ENCODE data around the gene ZNF497.

The ZNF497 gene

DNA sequence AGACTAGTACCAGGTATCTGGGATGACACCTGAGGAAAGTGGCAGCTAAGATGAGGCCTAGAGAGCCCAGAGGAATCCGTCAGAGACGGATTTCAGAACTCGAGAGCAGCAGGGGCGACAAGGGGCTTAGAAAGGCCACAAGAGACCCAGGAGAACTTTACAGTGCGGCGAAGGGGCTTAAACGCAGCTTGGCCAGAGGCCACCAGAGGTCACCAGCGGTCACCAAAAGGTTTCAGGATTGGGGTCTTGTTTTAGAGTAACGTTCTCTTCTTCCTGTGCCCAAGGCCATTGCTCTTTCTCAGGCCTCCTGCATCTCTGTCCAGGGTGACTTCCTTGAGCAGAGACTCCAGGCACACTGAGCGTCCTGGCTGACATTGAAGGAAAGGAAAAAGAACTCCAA, 33.6 kb downstream of the ZNF497 start:
- TF ChIP-seq, protein P1, sequence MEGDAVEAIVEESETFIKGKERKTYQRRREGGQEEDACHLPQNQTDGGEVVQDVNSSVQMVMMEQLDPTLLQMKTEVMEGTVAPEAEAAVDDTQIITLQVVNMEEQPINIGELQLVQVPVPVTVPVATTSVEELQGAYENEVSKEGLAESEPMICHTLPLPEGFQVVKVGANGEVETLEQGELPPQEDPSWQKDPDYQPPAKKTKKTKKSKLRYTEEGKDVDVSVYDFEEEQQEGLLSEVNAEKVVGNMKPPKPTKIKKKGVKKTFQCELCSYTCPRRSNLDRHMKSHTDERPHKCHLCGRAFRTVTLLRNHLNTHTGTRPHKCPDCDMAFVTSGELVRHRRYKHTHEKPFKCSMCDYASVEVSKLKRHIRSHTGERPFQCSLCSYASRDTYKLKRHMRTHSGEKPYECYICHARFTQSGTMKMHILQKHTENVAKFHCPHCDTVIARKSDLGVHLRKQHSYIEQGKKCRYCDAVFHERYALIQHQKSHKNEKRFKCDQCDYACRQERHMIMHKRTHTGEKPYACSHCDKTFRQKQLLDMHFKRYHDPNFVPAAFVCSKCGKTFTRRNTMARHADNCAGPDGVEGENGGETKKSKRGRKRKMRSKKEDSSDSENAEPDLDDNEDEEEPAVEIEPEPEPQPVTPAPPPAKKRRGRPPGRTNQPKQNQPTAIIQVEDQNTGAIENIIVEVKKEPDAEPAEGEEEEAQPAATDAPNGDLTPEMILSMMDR (IDR thresholded peaks at IDR 0.05; ENCODE audit: low read length, missing control alignments) = no peak
- no peak for DNase-seq (ENCODE audit: low read depth)
- no peak overlapping the region for H3K4me3 ChIP-seq (replicated peaks; ENCODE audit: low read depth, low read length)

DNA sequence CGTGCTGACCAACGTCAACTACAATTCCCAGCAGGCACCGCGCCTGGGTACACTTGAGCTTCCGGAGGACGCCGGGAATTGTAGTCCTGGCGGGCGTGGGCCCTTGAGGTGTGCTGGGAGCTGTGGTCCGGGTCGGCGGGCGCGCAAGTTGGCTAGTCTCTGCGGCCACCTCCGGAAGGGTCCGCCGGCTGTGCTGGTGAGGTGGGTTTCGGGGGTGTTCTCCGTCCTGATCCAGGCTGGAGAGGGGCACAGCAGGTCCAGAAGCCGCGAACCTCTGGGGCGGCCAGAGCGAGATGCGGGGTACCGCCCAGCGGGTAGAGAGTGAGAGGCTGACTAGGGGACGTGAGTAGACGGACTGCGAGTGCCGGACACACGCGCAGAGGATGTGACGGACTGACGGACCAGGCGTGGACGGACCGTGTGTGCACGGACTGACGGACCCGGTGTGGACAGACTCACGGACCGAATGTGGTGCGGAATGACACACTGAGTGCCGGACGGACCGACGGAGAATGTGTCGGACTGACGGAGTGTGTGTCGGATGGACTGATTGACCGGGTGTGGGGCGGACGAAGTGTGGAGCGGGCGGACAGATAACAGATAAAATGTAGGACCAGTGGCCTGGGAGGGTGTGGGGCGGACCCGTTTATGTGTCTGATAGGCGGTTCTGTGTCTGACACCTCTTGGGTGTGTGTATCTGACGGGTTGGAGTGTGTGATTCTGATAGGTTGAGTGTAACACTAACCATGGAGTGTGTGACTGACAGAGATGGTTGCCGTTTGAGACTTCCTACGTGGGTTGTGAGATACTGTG, 35.4 kb downstream of the ZNF497 start, which contains the start of gene ZSCAN22:
Gene ZSCAN22 (plus strand): TSS at position 81 of the 813 bp plus-strand sequence. CDS start 7,809 bp downstream, outside the sequence.
- peak; percentile 97 for DNase-seq (ENCODE audit: low read depth)
- peak within 1 kb of the TSS; percentile 97 for H3K4me3 ChIP-seq (replicated peaks; ENCODE audit: low read depth, low read length)
- TF ChIP-seq, protein P1 (IDR thresholded peaks at IDR 0.05; ENCODE audit: low read length, missing control alignments) = no peak

DNA sequence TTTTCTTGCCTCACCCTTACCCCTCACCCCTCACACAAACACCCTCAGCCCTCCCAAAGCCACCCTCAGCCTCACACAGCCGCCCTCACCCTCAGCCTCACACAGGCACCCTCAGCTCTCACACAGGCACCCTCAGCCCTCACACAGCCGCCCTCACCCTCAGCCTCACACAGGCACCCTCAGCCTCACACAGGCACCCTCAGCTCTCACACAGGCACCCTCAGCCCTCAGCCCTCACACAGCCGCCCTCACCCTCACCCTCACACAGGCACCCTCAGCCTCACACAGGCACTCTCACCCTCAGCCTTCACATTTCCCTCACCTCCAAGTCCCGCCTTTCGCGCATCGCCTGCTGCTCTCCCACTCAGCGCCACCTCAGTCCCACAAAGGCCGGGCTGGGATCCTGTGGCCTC, 36.0 kb downstream of the ZNF497 start:
- H3K4me3 ChIP-seq (replicated peaks; ENCODE audit: low read depth, low read length) = peak overlapping the region; percentile 97
- TF ChIP-seq, protein P1 (IDR thresholded peaks at IDR 0.05; ENCODE audit: low read length, missing control alignments) = no peak
- no peak for DNase-seq (ENCODE audit: low read depth)

DNA sequence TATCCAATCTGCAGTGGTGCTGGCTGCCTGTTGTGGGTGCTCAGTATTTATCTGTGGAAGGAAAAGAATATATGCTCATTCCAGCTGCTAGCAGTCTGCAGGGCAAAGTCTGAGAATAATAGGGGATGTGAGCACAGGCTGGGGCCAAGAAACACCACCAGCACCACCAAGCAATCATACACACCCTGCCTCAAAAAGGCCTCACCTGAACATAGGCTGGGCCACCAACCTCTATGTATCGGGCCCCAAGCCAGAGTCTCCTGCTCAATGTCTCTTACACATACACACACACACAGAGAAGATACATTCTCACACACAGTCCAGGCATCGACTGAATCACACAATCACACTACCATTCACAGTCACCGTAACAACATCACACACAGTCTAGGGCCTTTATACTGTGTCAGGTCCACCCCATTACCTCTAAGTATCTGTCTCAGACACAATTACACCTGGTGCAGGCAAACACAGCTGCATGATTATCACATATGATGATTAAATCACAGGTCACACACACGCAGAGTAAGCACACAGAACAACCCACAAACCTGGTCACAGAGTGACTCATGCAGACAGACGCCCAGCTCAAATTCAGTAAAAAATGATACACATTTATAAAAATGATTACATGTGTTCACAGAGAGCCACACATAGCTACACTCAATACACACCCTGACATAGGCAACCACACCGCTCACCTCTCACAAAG, 37.1 kb downstream of the ZNF497 start:
- no peak for DNase-seq (ENCODE audit: low read depth)

DNA sequence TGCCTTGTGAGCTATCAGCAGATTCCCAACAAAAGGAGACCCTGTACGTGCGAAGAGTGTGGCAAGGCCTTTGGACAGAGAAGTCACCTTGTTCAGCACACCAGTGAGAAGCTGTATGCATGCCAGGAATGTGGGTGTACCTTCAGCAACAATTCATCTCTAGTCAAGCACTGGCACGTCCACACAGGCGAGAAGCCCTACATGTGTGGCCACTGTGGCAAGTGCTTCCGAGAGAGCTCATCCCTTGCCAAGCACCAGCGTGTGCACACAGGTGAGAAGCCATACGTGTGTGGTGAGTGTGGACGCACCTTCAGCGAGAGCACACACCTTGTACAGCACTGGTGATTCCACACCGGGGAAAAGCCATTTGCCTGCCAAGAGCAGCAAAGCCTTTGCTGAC, 43.3 kb downstream of the ZNF497 start:
- no peak overlapping the region for H3K4me3 ChIP-seq (replicated peaks; ENCODE audit: low read depth, low read length)
- DNase-seq (ENCODE audit: low read depth) = no peak
- TF ChIP-seq, protein P1 (IDR thresholded peaks at IDR 0.05; ENCODE audit: low read length, missing control alignments) = no peak

More for the DNA sequence above, 37.1 kb downstream of the ZNF497 start:
- TF ChIP-seq, protein P1 (IDR thresholded peaks at IDR 0.05; ENCODE audit: low read length, missing control alignments) = no peak
- peak overlapping the region; percentile 97 for H3K4me3 ChIP-seq (replicated peaks; ENCODE audit: low read depth, low read length)

DNA sequence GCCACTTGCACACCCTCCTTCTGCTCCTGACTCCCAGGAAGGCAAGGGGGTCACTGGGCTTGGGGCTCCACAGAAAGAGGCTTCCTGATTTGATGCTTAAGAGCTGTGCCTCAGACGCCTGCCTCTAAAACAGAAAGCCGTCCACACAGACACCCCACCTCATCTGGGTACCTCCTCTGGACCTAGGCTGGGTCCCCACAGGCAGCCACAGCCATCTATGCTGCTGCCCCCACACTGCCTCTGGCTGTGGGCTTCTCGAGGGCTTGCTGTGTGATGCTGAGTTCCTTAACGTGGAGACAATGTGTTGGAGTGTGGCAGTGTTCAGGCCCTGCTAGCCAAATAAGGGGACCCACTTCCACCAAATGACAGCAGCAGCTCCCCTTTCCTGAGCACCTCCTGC, 44.3 kb downstream of the ZNF497 start:
- no peak for DNase-seq (ENCODE audit: low read depth)
- TF ChIP-seq, protein P1 (IDR thresholded peaks at IDR 0.05; ENCODE audit: low read length, missing control alignments) = no peak
- no peak overlapping the region for H3K4me3 ChIP-seq (replicated peaks; ENCODE audit: low read depth, low read length)

Data from fibroblast of pulmonary artery (primary cell).